Large intestine (tissue), 3 donors: ENCODE data around the gene PRPF38A. TPM values are rescaled to one million over a fixed set of nuclear protein-coding genes. Genes with fewer than 3 reads are reported as not detected.
"Not testable (repeated sequence)": the region's sequence is repeated elsewhere in the genome, so short reads cannot be mapped to it uniquely, and the experiment has no call there.

ENCODE experiments used
- DNase-seq, 2 donors: peaks; one replicate each; pipeline versions ENCODE4 v3.0.0 to v3.0.0-alpha.2; 2013
- H3K27ac ChIP-seq: one replicate; pipeline ENCODE4 v1.5.1; 2013; ENCODE audit warnings: low read length
- H3K27me3 ChIP-seq: 2 replicates; pipeline ENCODE4 v1.6.1; 2013; ENCODE audit warnings: low read length; ENCODE audit not compliant: control insufficient read depth, insufficient read depth
- H3K36me3 ChIP-seq: 2 replicates; pipeline ENCODE4 v1.6.1; 2013; ENCODE audit warnings: low read length; ENCODE audit not compliant: control insufficient read depth, insufficient read depth
- H3K4me1 ChIP-seq: one replicate; pipeline ENCODE4 v1.6.1; 2013; ENCODE audit warnings: low read length; ENCODE audit not compliant: control insufficient read depth, insufficient read depth
- H3K4me3 ChIP-seq: one replicate; pipeline ENCODE4 v1.5.1; 2013; ENCODE audit warnings: low read length
- H3K9me3 ChIP-seq: one replicate; pipeline ENCODE4 v1.6.1; 2013; ENCODE audit warnings: mild to moderate bottlenecking, low read depth, low read length, moderate library complexity; ENCODE audit not compliant: control insufficient read depth
- WGBS: methylation state at CpG from one replicate; pipeline ENCODE4 v1.1.5; 2013; ENCODE audit warnings: low lambda C conversion rate; ENCODE audit not compliant: insufficient coverage; 5-methylcytosine and 5-hydroxymethylcytosine counted together
- polyA plus RNA-seq: library from polyadenylated mRNA; unstranded; fragments of 120-200 nt; gene quantifications from one replicate; pipeline ENCODE4 v1.2.1, GENCODE V29; 2013

PRPF38A gene
- polyA plus RNA-seq, 1 donor, result 51.0 TPM

- WGBS, result no CpG with 5 or more reads among the region's 5 CpGs
- H3K27me3 ChIP-seq, result no peaks in the 10 kb centered on the region
- H3K27ac ChIP-seq, result no peak overlapping the region
- peaks cover 3% of the 10 kb centered on the region for H3K9me3 ChIP-seq
- no peak overlapping the region for H3K4me3 ChIP-seq
- peaks cover 45% of the 10 kb centered on the region for H3K36me3 ChIP-seq
- no peak for DNase-seq
- H3K4me1 ChIP-seq, result peaks cover 9% of the 10 kb centered on the region
These were observed 40.1 kb upstream of the PRPF38A start for GRCh38 chr1:52364235-52364839.

GRCh38 chr1:52365071-52365745, 39.2 kb upstream of the PRPF38A start:
- H3K4me1 ChIP-seq, result peaks cover 9% of the 10 kb centered on the region
- peak; percentile 52 to 74 for DNase-seq
- peak overlapping the region; percentile 83 for H3K4me3 ChIP-seq
- peak overlapping the region; percentile 86 for H3K27ac ChIP-seq
- H3K9me3 ChIP-seq, result peaks cover 3% of the 10 kb centered on the region
- WGBS, result no CpG with 5 or more reads among the region's 22 CpGs
- H3K36me3 ChIP-seq, result peaks cover 37% of the 10 kb centered on the region
- H3K27me3 ChIP-seq, result no peaks in the 10 kb centered on the region

- Histone ChIP-seq H3K36me3 (peaks cover 30% of the 10 kb centered on the region), H3K9me3 (peaks cover 3% of the 10 kb centered on the region), H3K4me1 (peaks cover 9% of the 10 kb centered on the region), H3K4me3 (peak within 1 kb of the TSS; percentile 83), H3K27me3 (no peaks in the 10 kb centered on the region), H3K27ac (peak within 1 kb of the TSS; percentile 86)
- no CpG with 5 or more reads among the region's 92 CpGs for WGBS
- peak; percentile 99 for DNase-seq
These were observed 38.5 kb upstream of the PRPF38A start, which contains the start of gene CC2D1B for GRCh38 chr1:52365746-52366516. CC2D1B (minus strand) TSS chr1:52366205; CDS start chr1:52364620, 1,585 bp downstream.

GRCh38 chr1:52366517-52366827, 37.9 kb upstream of the PRPF38A start:
- H3K4me1 ChIP-seq, result peaks cover 9% of the 10 kb centered on the region
- DNase-seq, result no peak
- peak overlapping the region; percentile 83 for H3K4me3 ChIP-seq
- peaks cover 3% of the 10 kb centered on the region for H3K9me3 ChIP-seq
- no CpG with 5 or more reads among the region's 8 CpGs for WGBS
- H3K36me3 ChIP-seq, result peaks cover 24% of the 10 kb centered on the region
- H3K27me3 ChIP-seq, result no peaks in the 10 kb centered on the region
- peak overlapping the region; percentile 70 for H3K27ac ChIP-seq

- peaks cover 16% of the 10 kb centered on the region for H3K36me3 ChIP-seq
- WGBS, result 100% methylated on average over 1 of the region's 5 CpGs
These were observed 37.1 kb upstream of the PRPF38A start for GRCh38 chr1:52367272-52367671.

GRCh38 chr1:52368383-52369172, 35.8 kb upstream of the PRPF38A start:
- H3K4me1 ChIP-seq, result peaks cover 9% of the 10 kb centered on the region
- H3K27ac ChIP-seq, result peak overlapping the region; percentile 56
- H3K4me3 ChIP-seq, result peak overlapping the region; percentile 41
- H3K9me3 ChIP-seq, result peaks cover 3% of the 10 kb centered on the region
- DNase-seq, result peak; percentile 48 to 82
- no peaks in the 10 kb centered on the region for H3K27me3 ChIP-seq
- no CpG with 5 or more reads among the region's 51 CpGs for WGBS
- H3K36me3 ChIP-seq, result peaks cover 7% of the 10 kb centered on the region

More at GRCh38 chr1:52367272-52367671, 37.1 kb upstream of the PRPF38A start:
- Histone ChIP-seq H3K27me3 (no peaks in the 10 kb centered on the region), H3K4me3 (no peak overlapping the region), H3K27ac (no peak overlapping the region), H3K4me1 (peaks cover 9% of the 10 kb centered on the region), H3K9me3 (peaks cover 3% of the 10 kb centered on the region)
- no peak for DNase-seq

GRCh38 chr1:52369851-52370250, 34.6 kb upstream of the PRPF38A start:
- H3K9me3 ChIP-seq, H3K36me3 ChIP-seq, H3K4me1 ChIP-seq, DNase-seq, H3K27ac ChIP-seq, H3K27me3 ChIP-seq, H3K4me3 ChIP-seq: not testable (repeated sequence)
- WGBS, result no CpG with 5 or more reads among the region's 1 CpG

- no peaks in the 10 kb centered on the region for H3K27me3 ChIP-seq
- H3K4me3 ChIP-seq, result no peak overlapping the region
- no peak for DNase-seq
- H3K4me1 ChIP-seq, result no peaks in the 10 kb centered on the region
- no peaks in the 10 kb centered on the region for H3K9me3 ChIP-seq
- H3K27ac ChIP-seq, result no peak overlapping the region
- WGBS, result 100% methylated on average over 1 of the region's 3 CpGs
- peaks cover 29% of the 10 kb centered on the region for H3K36me3 ChIP-seq
These were observed 19.0 kb upstream of the PRPF38A start for GRCh38 chr1:52385376-52385775.

GRCh38 chr1:52386458-52386857, 17.9 kb upstream of the PRPF38A start:
- DNase-seq, result no peak
- no peak overlapping the region for H3K4me3 ChIP-seq

GRCh38 chr1:52393174-52393573, 11.2 kb upstream of the PRPF38A start:
- Histone ChIP-seq H3K4me3 (no peak overlapping the region), H3K9me3 (no peaks in the 10 kb centered on the region), H3K4me1 (no peaks in the 10 kb centered on the region), H3K27ac (no peak overlapping the region), H3K27me3 (no peaks in the 10 kb centered on the region), H3K36me3 (peaks cover 8% of the 10 kb centered on the region)
- whole genome bisulfite sequencing, result no CpG with 5 or more reads among the region's 5 CpGs
- no peak for DNase-seq

More at GRCh38 chr1:52386458-52386857, 17.9 kb upstream of the PRPF38A start:
- no peaks in the 10 kb centered on the region for H3K4me1 ChIP-seq
- H3K27me3 ChIP-seq, result no peaks in the 10 kb centered on the region
- H3K9me3 ChIP-seq, result no peaks in the 10 kb centered on the region
- no CpG with 5 or more reads among the region's 5 CpGs for WGBS
- H3K36me3 ChIP-seq, result peaks cover 25% of the 10 kb centered on the region
- H3K27ac ChIP-seq, result no peak overlapping the region
